A549 (cell line): ENCODE measurements around the gene TNNI2. TPM values are rescaled to one million over a fixed set of nuclear protein-coding genes. Genes with fewer than 3 reads are reported as not detected.

Source experiments
- ATAC-seq, 2 experiments: fragments of 200-7000 bp in 1 of 2; fragments of >200 bp in 1 of 2; cut with Nextera tagmentation in 1 of 2; cut with Tn5 transposase in 1 of 2; 3 replicates each; pipeline versions ENCODE4 v1.8.0 to v1.9.1; 2018 to 2020; ENCODE audit warnings: mild to moderate bottlenecking in 1 of 2, moderate library complexity in 1 of 2
- CTCF ChIA-PET: fragments of 300-600 bp; sonication (Branson Sonifier 250); formaldehyde crosslinking; extraction: SDS; loops from one replicate; lab custom pipeline; 2021; ENCODE audit warnings: antibody characterized with exemption, inconsistent platforms; lab: Yijun Ruan, JAX
- POLR2A ChIA-PET: fragments of 350-600 bp; formaldehyde crosslinking; extraction: SDS; loops from one replicate; lab custom pipeline; 2021; ENCODE audit warnings: antibody characterized with exemption, inconsistent platforms; lab: Yijun Ruan, JAX
- DNase-seq, 2 experiments: peaks; one replicate each; pipeline versions ENCODE4 v3.0.0 to v3.0.0-alpha.2; 2011 to 2016; ENCODE audit warnings: low read depth in 1 of 2, low spot score in 1 of 2
- FAIRE-seq: peaks from 2 replicates; lab custom pipeline; 2011; peaks lifted over from hg19 to GRCh38; lab: Jason Lieb, UNC
- H3K27ac ChIP-seq, 2 experiments: fragments of >200 bp; sonication (Bioruptor Twin); formaldehyde crosslinking; 3 replicates each; pipeline ENCODE4 v1.5.1; 2016 to 2017
- H3K4me1 ChIP-seq: fragments of >200 bp; sonication (Bioruptor Twin); formaldehyde crosslinking; 3 replicates; pipeline ENCODE4 v1.6.1; 2016
- H3K4me2 ChIP-seq: fragments of >200 bp; sonication (Bioruptor Twin); formaldehyde crosslinking; 3 replicates; pipeline ENCODE4 v1.6.1; 2016
- H3K4me3 ChIP-seq: fragments of >200 bp; sonication (Bioruptor Twin); formaldehyde crosslinking; 3 replicates; pipeline ENCODE4 v1.5.1; 2016
- H3K9me3 ChIP-seq: fragments of >200 bp; sonication (Bioruptor Twin); formaldehyde crosslinking; 3 replicates; pipeline ENCODE4 v1.6.1; 2016
- BCL3 ChIP-seq: fragments of >200 bp; sonication (Bioruptor Twin); formaldehyde crosslinking; IDR thresholded peaks from 3 replicates; pipeline ENCODE4 v1.6.1; 2016
- CBX2 ChIP-seq: fragments of 200-600 bp; sonication (generic); IDR thresholded peaks from 2 replicates; pipeline ENCODE4 v1.6.1; 2016; ENCODE audit warnings: low read depth, mild to moderate bottlenecking, borderline replicate concordance
- CHD2 ChIP-seq: fragments of 150-350 bp; IDR thresholded peaks from 2 replicates; pipeline ENCODE4 v1.6.1; 2014; ENCODE audit warnings: low read length; ENCODE audit not compliant: partially characterized antibody
- CHD4 ChIP-seq: fragments of 200-600 bp; sonication (generic); IDR thresholded peaks from 2 replicates; pipeline ENCODE4 v1.6.1; 2016; ENCODE audit warnings: antibody characterized with exemption, mild to moderate bottlenecking, borderline replicate concordance
- ESRRA ChIP-seq: fragments of 150-350 bp; IDR thresholded peaks from 2 replicates; pipeline ENCODE4 v1.6.1; 2014; ENCODE audit warnings: mild to moderate bottlenecking, low read length, borderline replicate concordance
- FOSL2 ChIP-seq, 2 experiments: fragments of 450-650 bp in 1 of 2; fragments of >200 bp in 1 of 2; sonication (Bioruptor Twin) in 1 of 2; formaldehyde crosslinking; IDR thresholded peaks; 2 replicates each; pipeline versions ENCODE4 v1.5.0 to v1.6.1; 2016 to 2020; ENCODE audit warnings: mild to moderate bottlenecking in 1 of 2, moderate library complexity in 1 of 2
- HDAC2 ChIP-seq: fragments of 200-600 bp; sonication (generic); IDR thresholded peaks from 2 replicates; pipeline ENCODE4 v1.6.1; 2016
- HOXA7 ChIP-seq: fragments of 250-450 bp; sonication (Bioruptor Pico); IDR thresholded peaks from 2 replicates; pipeline ENCODE4 v1.5.0; 2020; ENCODE audit warnings: mild to moderate bottlenecking, moderate library complexity
- HOXB13 ChIP-seq: fragments of 250-450 bp; sonication (Bioruptor Pico); IDR thresholded peaks from 2 replicates; pipeline ENCODE4 v1.5.0; 2020; ENCODE audit warnings: low read depth, mild to moderate bottlenecking, moderate library complexity
- JUNB ChIP-seq: fragments of >200 bp; sonication (Bioruptor Twin); formaldehyde crosslinking; IDR thresholded peaks from 2 replicates; pipeline ENCODE4 v1.6.1; 2016
- KDM1A ChIP-seq: fragments of 200-600 bp; sonication (generic); IDR thresholded peaks from 2 replicates; pipeline ENCODE4 v1.6.1; 2016; ENCODE audit warnings: low read depth, mild to moderate bottlenecking
- MAZ ChIP-seq: fragments of 150-350 bp; IDR thresholded peaks from 2 replicates; pipeline ENCODE4 v1.6.1; 2014; ENCODE audit warnings: antibody characterized with exemption, low read depth, low read length, borderline replicate concordance
- NFE2L2 ChIP-seq: fragments of 150-350 bp; conservative IDR thresholded peaks from 2 replicates; pipeline ENCODE4 v1.6.1; 2014; ENCODE audit warnings: low read length
- NPAS2 ChIP-seq: fragments of 250-450 bp; sonication (Bioruptor Pico); IDR thresholded peaks from 2 replicates; pipeline ENCODE4 v1.8.0; 2022; ENCODE audit warnings: mild to moderate bottlenecking, moderate library complexity, borderline replicate concordance
- POLR2A ChIP-seq: IDR thresholded peaks from 2 replicates; pipeline ENCODE4 v1.6.1; 2012; ENCODE audit warnings: mild to moderate bottlenecking, low read length
- RAD21 ChIP-seq, 2 experiments: fragments of >200 bp in 1 of 2; sonication (Bioruptor Twin) in 1 of 2; formaldehyde crosslinking in 1 of 2; IDR thresholded peaks in 1 of 2; conservative IDR thresholded peaks in 1 of 2; 2 replicates in 1 of 2; 3 replicates in 1 of 2; pipeline ENCODE4 v1.6.1; 2012 to 2018; ENCODE audit warnings: inconsistent platforms in 1 of 2
- SMC3 ChIP-seq: fragments of >200 bp; sonication (Bioruptor Twin); formaldehyde crosslinking; IDR thresholded peaks from 3 replicates; pipeline ENCODE4 v1.6.1; 2018; ENCODE audit warnings: inconsistent platforms
- USF2 ChIP-seq: fragments of 450-650 bp; IDR thresholded peaks from 2 replicates; pipeline ENCODE4 v1.6.1; 2014; ENCODE audit warnings: antibody characterized with exemption
- ZFP36 ChIP-seq: fragments of 450-650 bp; IDR thresholded peaks from 2 replicates; pipeline ENCODE4 v1.6.1; 2014; ENCODE audit warnings: borderline replicate concordance; ENCODE audit not compliant: partially characterized antibody
- WGBS: methylation state at CpG from one replicate; pipeline ENCODE4 v1.1.6; 2017; ENCODE audit errors: missing lambda C conversion rate; 5-methylcytosine and 5-hydroxymethylcytosine counted together
- polyA plus RNA-seq, 4 experiments: library from polyadenylated mRNA; depleted of rRNA in 3 of 4; stranded (reverse); fragments of >200 nt; fragmentation: RNase III in 1 of 4; extraction: RNeasy Plus Mini Kit Qiagen cat#74134 plus additional on column Dnase treatment in 1 of 4; gene quantifications; 2 replicates in 3 of 4; 3 replicates in 1 of 4; pipeline ENCODE4 v1.2.3, GENCODE V29; 2011 to 2017
- TF ChIP-seq, protein P1 (sequence below): fragments of 250-450 bp; sonication (Bioruptor Pico); IDR thresholded peaks from 2 replicates; pipeline ENCODE4 v1.5.0; 2020; ENCODE audit warnings: low read depth, mild to moderate bottlenecking, moderate library complexity
- TF ChIP-seq, protein P2 (sequence below): fragments of >200 bp; sonication (Bioruptor Twin); formaldehyde crosslinking; IDR thresholded peaks from 3 replicates; pipeline ENCODE4 v1.5.1; 2016
- TF ChIP-seq, protein P3 (sequence below): IDR thresholded peaks from 2 replicates; pipeline ENCODE4 v1.6.1; 2012; ENCODE audit warnings: low read depth, borderline replicate concordance

Gene TNNI2
- polyA plus RNA-seq, 2 of the 4 experiments (the other 2 are of a cell fraction) = not detected

DNA sequence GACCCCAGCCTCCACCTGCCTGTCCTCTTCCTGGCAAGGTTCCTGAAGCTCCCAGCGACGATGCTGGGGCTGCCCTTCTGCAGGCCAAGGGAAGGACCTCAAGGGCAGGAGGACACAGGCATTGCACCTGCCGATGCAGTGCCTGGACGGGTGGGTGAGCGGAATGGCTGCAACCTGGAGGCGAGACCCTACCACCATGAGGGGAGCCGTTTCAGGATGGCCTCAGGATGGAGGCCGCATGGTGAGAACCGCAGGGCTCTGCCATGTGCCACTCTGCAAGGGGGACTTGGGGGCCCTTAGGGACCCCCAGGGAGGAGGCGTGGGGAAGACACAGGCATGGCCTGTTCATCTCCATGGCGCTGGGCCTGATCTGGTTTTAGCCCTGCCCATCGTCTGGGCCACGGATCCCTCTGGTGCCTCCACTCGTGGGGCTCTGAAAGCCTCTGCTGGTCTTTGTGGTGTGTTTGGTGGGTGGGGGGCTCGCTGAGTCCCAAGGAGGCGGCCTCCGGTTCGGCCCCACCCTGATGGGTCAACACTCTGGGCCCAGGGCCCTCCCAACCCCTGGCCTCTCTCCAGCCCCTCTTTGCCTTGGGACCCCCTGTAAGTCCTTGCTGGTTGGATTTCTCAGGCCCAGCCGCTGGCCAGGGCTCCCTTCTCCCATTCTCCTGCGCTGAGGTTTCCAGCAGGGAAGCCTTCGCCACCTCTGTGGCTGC lies 12.8 kb downstream of the TNNI2 start:
- FAIRE-seq (no peak), DNase-seq (no peak), ATAC-seq (no peak)
- Histone ChIP-seq H3K4me1 (no peaks in the 10 kb centered on the region), H3K4me2 (no peak overlapping the region), H3K27ac (no peak overlapping the region), H3K4me3 (no peak overlapping the region), H3K9me3 (no peaks in the 10 kb centered on the region)
- ChIA-PET CTCF (interaction anchor here (0.7 to 14.5 kb wide), 11 partner anchors 17 to 305 kb away, joined by 3 to 174 read pairs (median 11); partner anchors contain the start of genes SYT8 and TNNI2), POLR2A (no interaction called here)
- WGBS = 62% methylated on average over 11 of the region's 21 CpGs
- no peak for TF ChIP-seq SMC3
- TF ChIP-seq KDM1A = no peak
- no peak for TF ChIP-seq CBX2
- TF ChIP-seq CHD2 = no peak
- TF ChIP-seq HOXB13 (CRISPR knock-in tag) = no peak
- TF ChIP-seq RAD21 (conservative IDR thresholded peaks at IDR 0.05 in 1 of 2, IDR thresholded peaks at IDR 0.05 in 1 of 2) = no peak
- no peak for TF ChIP-seq JUNB
- no peak for TF ChIP-seq ESRRA
- no peak for TF ChIP-seq CHD4
- no peak for TF ChIP-seq NPAS2 (CRISPR knock-in tag)
- TF ChIP-seq, protein P1, sequence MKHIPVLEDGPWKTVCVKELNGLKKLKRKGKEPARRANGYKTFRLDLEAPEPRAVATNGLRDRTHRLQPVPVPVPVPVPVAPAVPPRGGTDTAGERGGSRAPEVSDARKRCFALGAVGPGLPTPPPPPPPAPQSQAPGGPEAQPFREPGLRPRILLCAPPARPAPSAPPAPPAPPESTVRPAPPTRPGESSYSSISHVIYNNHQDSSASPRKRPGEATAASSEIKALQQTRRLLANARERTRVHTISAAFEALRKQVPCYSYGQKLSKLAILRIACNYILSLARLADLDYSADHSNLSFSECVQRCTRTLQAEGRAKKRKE (CRISPR knock-in tag) = no peak
- no peak for TF ChIP-seq MAZ
- TF ChIP-seq HDAC2 = no peak
- no peak for TF ChIP-seq HOXA7
- TF ChIP-seq, protein P2, sequence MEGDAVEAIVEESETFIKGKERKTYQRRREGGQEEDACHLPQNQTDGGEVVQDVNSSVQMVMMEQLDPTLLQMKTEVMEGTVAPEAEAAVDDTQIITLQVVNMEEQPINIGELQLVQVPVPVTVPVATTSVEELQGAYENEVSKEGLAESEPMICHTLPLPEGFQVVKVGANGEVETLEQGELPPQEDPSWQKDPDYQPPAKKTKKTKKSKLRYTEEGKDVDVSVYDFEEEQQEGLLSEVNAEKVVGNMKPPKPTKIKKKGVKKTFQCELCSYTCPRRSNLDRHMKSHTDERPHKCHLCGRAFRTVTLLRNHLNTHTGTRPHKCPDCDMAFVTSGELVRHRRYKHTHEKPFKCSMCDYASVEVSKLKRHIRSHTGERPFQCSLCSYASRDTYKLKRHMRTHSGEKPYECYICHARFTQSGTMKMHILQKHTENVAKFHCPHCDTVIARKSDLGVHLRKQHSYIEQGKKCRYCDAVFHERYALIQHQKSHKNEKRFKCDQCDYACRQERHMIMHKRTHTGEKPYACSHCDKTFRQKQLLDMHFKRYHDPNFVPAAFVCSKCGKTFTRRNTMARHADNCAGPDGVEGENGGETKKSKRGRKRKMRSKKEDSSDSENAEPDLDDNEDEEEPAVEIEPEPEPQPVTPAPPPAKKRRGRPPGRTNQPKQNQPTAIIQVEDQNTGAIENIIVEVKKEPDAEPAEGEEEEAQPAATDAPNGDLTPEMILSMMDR = no peak
- TF ChIP-seq USF2 = no peak
- no peak for TF ChIP-seq POLR2A
- no peak for TF ChIP-seq NFE2L2
- TF ChIP-seq FOSL2 (IDR thresholded peaks at IDR 0.05) = no peak
- no peak for TF ChIP-seq FOSL2 (CRISPR knock-in tag; IDR thresholded peaks at IDR 0.05)

DNA sequence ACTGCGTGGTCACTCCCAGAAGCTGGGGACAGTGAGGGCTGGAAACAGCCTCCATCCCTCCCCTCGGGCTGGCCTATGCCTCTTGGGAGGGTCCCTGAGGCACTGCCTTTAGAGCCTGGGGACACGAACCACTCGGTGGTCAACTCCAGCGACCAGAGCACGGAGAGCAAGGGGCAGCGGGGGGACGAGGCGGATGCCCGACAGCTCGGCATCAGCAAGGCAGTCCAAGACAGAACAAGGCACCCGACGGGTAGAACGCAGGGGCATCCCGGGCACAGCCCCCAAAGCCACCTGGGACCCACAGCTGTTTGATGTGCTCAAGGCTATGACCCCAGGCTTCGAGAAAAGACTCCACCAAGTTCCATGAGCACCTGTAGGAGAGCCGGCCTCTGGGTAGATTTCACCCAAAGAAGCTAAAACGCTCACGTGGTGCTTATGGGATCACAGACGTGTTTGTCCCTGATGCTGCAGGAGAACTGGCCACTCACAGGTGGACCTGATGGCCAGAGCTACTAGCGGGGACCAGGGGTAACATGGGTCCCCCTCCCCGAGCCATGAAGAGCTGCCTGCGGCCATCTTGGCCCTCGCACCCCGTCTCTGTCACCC lies 13.6 kb downstream of the TNNI2 start:
- CTCF ChIA-PET = interaction anchor here (0.9 to 14.5 kb wide), 9 partner anchors 14 to 304 kb away, joined by 3 to 174 read pairs (median 11); partner anchors contain the start of genes SYT8 and TNNI2
- H3K4me1 ChIP-seq = no peaks in the 10 kb centered on the region

More for the DNA sequence above, 13.6 kb downstream of the TNNI2 start:
- POLR2A ChIA-PET = no interaction called here
- ATAC-seq = no peak
- WGBS = 61% methylated on average over 24 of the region's 25 CpGs
- Histone ChIP-seq H3K4me3 (no peak overlapping the region), H3K4me2 (no peak overlapping the region), H3K27ac (no peak overlapping the region), H3K9me3 (no peaks in the 10 kb centered on the region)
- DNase-seq = no peak
- TF ChIP-seq, protein P3, sequence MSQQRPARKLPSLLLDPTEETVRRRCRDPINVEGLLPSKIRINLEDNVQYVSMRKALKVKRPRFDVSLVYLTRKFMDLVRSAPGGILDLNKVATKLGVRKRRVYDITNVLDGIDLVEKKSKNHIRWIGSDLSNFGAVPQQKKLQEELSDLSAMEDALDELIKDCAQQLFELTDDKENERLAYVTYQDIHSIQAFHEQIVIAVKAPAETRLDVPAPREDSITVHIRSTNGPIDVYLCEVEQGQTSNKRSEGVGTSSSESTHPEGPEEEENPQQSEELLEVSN = no peak
- TF ChIP-seq ZFP36 (no peak), BCL3 (no peak)
- no peak for FAIRE-seq
